GM18502 (cell line): ENCODE data around the gene ZNF519.
A peak's percentile ranks its signal among the peaks of the same experiment; 100 is the strongest.
"Not testable (repeated sequence)": the region's sequence is repeated elsewhere in the genome, so short reads cannot be mapped to it uniquely, and the experiment has no call there.

Experiments used
- ATAC-seq: cut with Tn5 transposase; IDR thresholded peaks from one replicate; pipeline ENCODE4 v1.9.1; 2021; ENCODE audit warnings: mild to moderate bottlenecking; ENCODE audit not compliant: unreplicated experiment, poor library complexity

Gene ZNF519

GRCh38 chr18:14147935-14148865 is 16.0 kb upstream of the ZNF519 start:
- not testable (repeated sequence) for ATAC-seq

GRCh38 chr18:14146771-14147170 is 14.5 kb upstream of the ZNF519 start:
- not testable (repeated sequence) for ATAC-seq

- ATAC-seq, result not testable (repeated sequence)
Measured at GRCh38 chr18:14145581-14146338, 13.5 kb upstream of the ZNF519 start.

GRCh38 chr18:14145021-14145420 is 12.8 kb upstream of the ZNF519 start:
- ATAC-seq, result not testable (repeated sequence)

GRCh38 chr18:14144628-14144895 is 12.3 kb upstream of the ZNF519 start:
- no peak for ATAC-seq

GRCh38 chr18:14143871-14144627 is 11.8 kb upstream of the ZNF519 start:
- ATAC-seq, result not testable (repeated sequence)

- ATAC-seq, result not testable (repeated sequence)
Measured at GRCh38 chr18:14143396-14143795, 11.2 kb upstream of the ZNF519 start.

- ATAC-seq, result not testable (repeated sequence)
Measured at GRCh38 chr18:14142177-14142576, 9.9 kb upstream of the ZNF519 start.

GRCh38 chr18:14139583-14139982 is 7.3 kb upstream of the ZNF519 start:
- not testable (repeated sequence) for ATAC-seq

- ATAC-seq, result not testable (repeated sequence)
Measured at GRCh38 chr18:14137971-14138370, 5.7 kb upstream of the ZNF519 start.

GRCh38 chr18:14131696-14132270 is 452 bp downstream of the ZNF519 start:
- peak; percentile 24 for ATAC-seq

GRCh38 chr18:14130804-14131203 is 1.4 kb downstream of the ZNF519 start:
- ATAC-seq, result not testable (repeated sequence)

- no peak for ATAC-seq
Measured at GRCh38 chr18:14124689-14125088, 7.5 kb downstream of the ZNF519 start.

- ATAC-seq, result no peak
Measured at GRCh38 chr18:14122097-14122496, 10.1 kb downstream of the ZNF519 start.

- no peak for ATAC-seq
Measured at GRCh38 chr18:14120926-14121325, 11.3 kb downstream of the ZNF519 start.

- no peak for ATAC-seq
Measured at GRCh38 chr18:14117606-14118005, 14.6 kb downstream of the ZNF519 start.

- ATAC-seq, result no peak
Measured at GRCh38 chr18:14106906-14107305, 25.3 kb downstream of the ZNF519 start.

GRCh38 chr18:14104906-14105748 is 27.1 kb downstream of the ZNF519 start:
- no peak for ATAC-seq

- ATAC-seq, result no peak
Measured at GRCh38 chr18:14104201-14104600, 28.0 kb downstream of the ZNF519 start.
